Esophagus muscularis mucosa (tissue), 4 donors: Measurements from ENCODE around the gene CCL17. TPM values are rescaled to one million over a fixed set of nuclear protein-coding genes. Genes with fewer than 3 reads are reported as not detected.
"Not testable (repeated sequence)": the region's sequence is repeated elsewhere in the genome, so short reads cannot be mapped to it uniquely, and the experiment has no call there.

Experiments used
- DNase-seq: peaks from one replicate; pipeline ENCODE4 v3.0.0-alpha.2; 2017; ENCODE audit errors: extremely low spot score
- H3K27ac ChIP-seq, 4 donors: fragments of 200-600 bp; sonication (generic); replicated peaks in 1 of 4; 1 replicate in 3 of 4; 2 replicates in 1 of 4; pipeline ENCODE4 v1.5.1; 2016 to 2019; ENCODE audit warnings: mild to moderate bottlenecking in 1 of 4
- H3K27me3 ChIP-seq, 4 donors: fragments of 200-600 bp; sonication (generic); one replicate each; pipeline versions ENCODE4 v1.5.1 to v1.6.0; 2016 to 2019
- H3K36me3 ChIP-seq, 4 donors: fragments of 200-600 bp; sonication (generic); one replicate each; pipeline ENCODE4 v1.5.1; 2016 to 2019
- H3K4me1 ChIP-seq, 4 donors: fragments of 200-600 bp; sonication (generic); one replicate each; pipeline ENCODE4 v1.5.1; 2016 to 2019
- H3K4me3 ChIP-seq, 4 donors: fragments of 200-600 bp; sonication (generic); 1 replicate in 2 of 4; 2 replicates in 2 of 4; pipeline ENCODE4 v1.5.1; 2016 to 2019; ENCODE audit warnings: mild to moderate bottlenecking in 4 of 4, moderate library complexity in 1 of 4
- H3K9me3 ChIP-seq, 4 donors: fragments of 200-600 bp; sonication (generic); 1 replicate in 3 of 4; 2 replicates in 1 of 4; pipeline ENCODE4 v1.5.1; 2016 to 2019
- EP300 ChIP-seq: sonication (generic); formaldehyde crosslinking; IDR thresholded peaks from one replicate; pipeline ENCODE4 v1.6.1; 2017; ENCODE audit warnings: antibody characterized with exemption
- POLR2A ChIP-seq: fragments of 450-650 bp; IDR thresholded peaks from one replicate; pipeline ENCODE4 v1.6.1; 2017; ENCODE audit warnings: antibody characterized with exemption, moderate library complexity, mild to moderate bottlenecking, low read depth
- POLR2AphosphoS5 ChIP-seq, 2 donors: sonication (generic); formaldehyde crosslinking; IDR thresholded peaks; one replicate each; pipeline ENCODE4 v1.6.1; 2017; ENCODE audit warnings: antibody characterized with exemption in 2 of 2
- WGBS: methylation state at CpG from one replicate; pipeline ENCODE4 v1.1.5; 2018; 5-methylcytosine and 5-hydroxymethylcytosine counted together
- intact Hi-C: fragments of 100-400 bp; cut with DNase I; formaldehyde crosslinking; loops from one replicate; pipeline ENCODE4 v1.15.1; 2023
- total RNA-seq, 4 donors: library from RNA; depleted of rRNA; stranded (reverse); fragments of >200 nt; gene quantifications; one replicate each; pipeline versions ENCODE4 v1.1.0 to v1.2.1, GENCODE V29; 2016
- TF ChIP-seq, protein P1 (sequence below), 3 experiments: fragments of 200-600 bp in 2 of 3; fragments of 450-650 bp in 1 of 3; sonication (generic) in 2 of 3; IDR thresholded peaks; one replicate each; pipeline ENCODE4 v1.5.1; 2017 to 2019; ENCODE audit warnings: antibody characterized with exemption in 3 of 3, mild to moderate bottlenecking in 2 of 3, moderate library complexity in 1 of 3

CCL17 gene
- total RNA-seq, 4 donors from 2014 or later = not detected

GRCh38 chr16:57391708-57392107 lies 12.9 kb upstream of the CCL17 start:
- Histone ChIP-seq H3K4me3 (no peak overlapping the region), H3K27me3 (no peaks in the 10 kb centered on the region)
- WGBS = 87% methylated on average over 5 of the region's 5 CpGs

DNA sequence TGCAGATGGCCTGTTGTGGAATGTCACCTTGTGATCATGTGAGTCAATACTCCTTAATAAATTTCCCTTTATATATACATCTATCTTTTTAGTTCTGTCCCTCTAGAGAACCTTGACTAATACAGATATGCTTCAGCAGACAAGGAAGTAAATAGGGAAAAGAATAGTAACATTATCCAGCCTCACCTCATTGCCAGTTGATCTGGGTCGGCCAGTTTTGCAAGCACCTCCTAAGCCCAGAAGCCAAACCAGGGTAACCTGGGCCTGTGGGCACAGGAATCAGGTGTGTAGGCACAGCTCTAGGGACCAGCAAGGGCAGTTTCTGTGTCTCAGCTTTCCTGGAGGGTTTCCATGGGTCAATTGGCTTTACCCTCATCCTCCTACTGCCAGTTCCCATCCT lies 11.9 kb upstream of the CCL17 start:
- Histone ChIP-seq H3K36me3 (no peaks in the 10 kb centered on the region), H3K27me3 (no peaks in the 10 kb centered on the region), H3K9me3 (no peaks in the 10 kb centered on the region), H3K4me1 (peaks cover 0 to 13% (median 8%) of the 10 kb centered on the region in 4 donors), H3K27ac (no peak overlapping the region), H3K4me3 (no peak overlapping the region)
- no peak for DNase-seq
- TF ChIP-seq, protein P1, sequence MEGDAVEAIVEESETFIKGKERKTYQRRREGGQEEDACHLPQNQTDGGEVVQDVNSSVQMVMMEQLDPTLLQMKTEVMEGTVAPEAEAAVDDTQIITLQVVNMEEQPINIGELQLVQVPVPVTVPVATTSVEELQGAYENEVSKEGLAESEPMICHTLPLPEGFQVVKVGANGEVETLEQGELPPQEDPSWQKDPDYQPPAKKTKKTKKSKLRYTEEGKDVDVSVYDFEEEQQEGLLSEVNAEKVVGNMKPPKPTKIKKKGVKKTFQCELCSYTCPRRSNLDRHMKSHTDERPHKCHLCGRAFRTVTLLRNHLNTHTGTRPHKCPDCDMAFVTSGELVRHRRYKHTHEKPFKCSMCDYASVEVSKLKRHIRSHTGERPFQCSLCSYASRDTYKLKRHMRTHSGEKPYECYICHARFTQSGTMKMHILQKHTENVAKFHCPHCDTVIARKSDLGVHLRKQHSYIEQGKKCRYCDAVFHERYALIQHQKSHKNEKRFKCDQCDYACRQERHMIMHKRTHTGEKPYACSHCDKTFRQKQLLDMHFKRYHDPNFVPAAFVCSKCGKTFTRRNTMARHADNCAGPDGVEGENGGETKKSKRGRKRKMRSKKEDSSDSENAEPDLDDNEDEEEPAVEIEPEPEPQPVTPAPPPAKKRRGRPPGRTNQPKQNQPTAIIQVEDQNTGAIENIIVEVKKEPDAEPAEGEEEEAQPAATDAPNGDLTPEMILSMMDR (IDR thresholded peaks at IDR 0.05) = no peak
- TF ChIP-seq POLR2AphosphoS5 (IDR thresholded peaks at IDR 0.05) (no peak), POLR2A (no peak), EP300 (no peak)
- intact Hi-C loops = no loop called here
- WGBS = 82% methylated on average over 1 of the region's 1 CpG

More at GRCh38 chr16:57391708-57392107, 12.9 kb upstream of the CCL17 start:
- DNase-seq = no peak
- no peak overlapping the region for H3K27ac ChIP-seq
- no peaks in the 10 kb centered on the region for H3K9me3 ChIP-seq
- TF ChIP-seq EP300 (no peak), POLR2AphosphoS5 (IDR thresholded peaks at IDR 0.05) (no peak), POLR2A (no peak)
- TF ChIP-seq, protein P1 (IDR thresholded peaks at IDR 0.05) = no peak
- H3K4me1 ChIP-seq = peaks cover 6 to 15% (median 11%) of the 10 kb centered on the region in 4 donors
- intact Hi-C loops = no loop called here
- H3K36me3 ChIP-seq = no peaks in the 10 kb centered on the region

DNA sequence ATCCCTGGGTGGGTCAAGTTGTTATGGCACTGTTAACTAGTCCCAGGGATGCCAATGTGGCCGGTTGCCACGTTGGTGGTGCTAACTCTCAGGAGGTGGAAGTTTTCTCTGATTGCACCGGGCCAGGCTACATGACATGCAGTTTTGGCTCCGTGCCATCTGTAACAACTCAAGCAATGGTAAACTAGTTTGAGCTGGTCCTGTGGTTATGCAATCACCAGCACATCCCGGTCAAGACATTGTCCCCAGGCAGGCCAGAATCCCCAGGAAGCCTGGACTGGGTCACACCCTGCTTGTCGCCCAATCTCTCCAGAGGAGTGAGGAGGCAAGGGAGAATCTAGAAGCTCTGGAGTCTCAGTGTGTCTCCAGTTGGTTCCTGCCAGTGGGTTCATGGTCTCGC lies 10.1 kb upstream of the CCL17 start:
- intact Hi-C loops = no loop called here
- DNase-seq = no peak
- Histone ChIP-seq H3K4me3 (no peak overlapping the region), H3K9me3 (no peaks in the 10 kb centered on the region), H3K36me3 (no peaks in the 10 kb centered on the region), H3K4me1 (peaks cover 0 to 13% (median 6%) of the 10 kb centered on the region in 4 donors), H3K27me3 (no peaks in the 10 kb centered on the region), H3K27ac (no peak overlapping the region)
- TF ChIP-seq POLR2AphosphoS5 (IDR thresholded peaks at IDR 0.05) = no peak
- WGBS = 67% methylated on average over 5 of the region's 7 CpGs

- 94% methylated on average over 5 of the region's 5 CpGs for WGBS
- Histone ChIP-seq H3K4me1 (peaks cover 0 to 13% (median 6%) of the 10 kb centered on the region in 4 donors), H3K4me3 (no peak overlapping the region), H3K9me3 (no peaks in the 10 kb centered on the region), H3K27me3 (no peaks in the 10 kb centered on the region), H3K27ac (no peak overlapping the region), H3K36me3 (no peaks in the 10 kb centered on the region)
- no peak for DNase-seq
- intact Hi-C loops = no loop called here
- TF ChIP-seq POLR2A = no peak
- TF ChIP-seq EP300 = no peak
- no peak for TF ChIP-seq POLR2AphosphoS5 (IDR thresholded peaks at IDR 0.05)
- TF ChIP-seq, protein P1 (IDR thresholded peaks at IDR 0.05) = no peak
Measured at GRCh38 chr16:57395026-57395425, 9.5 kb upstream of the CCL17 start.

DNA sequence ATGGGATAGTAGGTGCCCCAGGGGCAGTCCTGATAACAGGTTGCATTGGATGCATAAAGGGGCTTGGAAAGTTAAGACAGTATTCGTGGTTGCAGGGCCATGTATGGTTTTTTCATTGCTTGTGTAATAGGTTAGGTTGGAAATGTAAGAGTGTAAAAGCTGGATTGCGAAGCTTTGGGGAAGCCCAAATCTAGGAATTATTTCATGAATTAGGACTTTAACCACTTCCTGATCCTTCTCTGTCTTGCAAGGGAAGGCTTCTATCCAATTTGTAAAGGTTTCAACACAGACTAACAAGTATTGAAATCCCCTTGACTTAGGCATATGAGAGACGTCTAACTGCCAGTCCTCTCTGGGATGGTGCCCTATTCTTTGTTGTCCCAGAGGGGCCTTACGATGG lies 7.8 kb upstream of the CCL17 start:
- H3K27me3 ChIP-seq = no peaks in the 10 kb centered on the region
- H3K4me1 ChIP-seq = peaks cover 0 to 4% (median 0%) of the 10 kb centered on the region in 4 donors
- WGBS = 79% methylated on average over 4 of the region's 4 CpGs
- no peak overlapping the region for H3K4me3 ChIP-seq
- TF ChIP-seq POLR2AphosphoS5 (IDR thresholded peaks at IDR 0.05) (no peak), POLR2A (no peak), EP300 (no peak)
- TF ChIP-seq, protein P1 (IDR thresholded peaks at IDR 0.05) = no peak
- no peaks in the 10 kb centered on the region for H3K36me3 ChIP-seq
- intact Hi-C loops = no loop called here
- H3K9me3 ChIP-seq = no peaks in the 10 kb centered on the region
- DNase-seq = no peak
- no peak overlapping the region for H3K27ac ChIP-seq

- 84% methylated on average over 4 of the region's 4 CpGs for WGBS
- H3K4me1 ChIP-seq, intact Hi-C loops: not testable (repeated sequence)
Measured at GRCh38 chr16:57397493-57397892, 7.1 kb upstream of the CCL17 start.

More at GRCh38 chr16:57397493-57397892, 7.1 kb upstream of the CCL17 start:
- H3K4me3 ChIP-seq, H3K9me3 ChIP-seq, H3K36me3 ChIP-seq, DNase-seq, H3K27me3 ChIP-seq, H3K27ac ChIP-seq: not testable (repeated sequence)
